ENCODE data around the gene MAP3K8. TPM values are rescaled to one million over a fixed set of nuclear protein-coding genes. Genes with fewer than 3 reads are reported as not detected.

The MAP3K8 gene
- total and polyA plus RNA-seq, 2 of the 8 experiments (the other 6 are each of a cell fraction or from before 2014, with no cell fraction given) = 5.6 to 6.0 TPM

DNA sequence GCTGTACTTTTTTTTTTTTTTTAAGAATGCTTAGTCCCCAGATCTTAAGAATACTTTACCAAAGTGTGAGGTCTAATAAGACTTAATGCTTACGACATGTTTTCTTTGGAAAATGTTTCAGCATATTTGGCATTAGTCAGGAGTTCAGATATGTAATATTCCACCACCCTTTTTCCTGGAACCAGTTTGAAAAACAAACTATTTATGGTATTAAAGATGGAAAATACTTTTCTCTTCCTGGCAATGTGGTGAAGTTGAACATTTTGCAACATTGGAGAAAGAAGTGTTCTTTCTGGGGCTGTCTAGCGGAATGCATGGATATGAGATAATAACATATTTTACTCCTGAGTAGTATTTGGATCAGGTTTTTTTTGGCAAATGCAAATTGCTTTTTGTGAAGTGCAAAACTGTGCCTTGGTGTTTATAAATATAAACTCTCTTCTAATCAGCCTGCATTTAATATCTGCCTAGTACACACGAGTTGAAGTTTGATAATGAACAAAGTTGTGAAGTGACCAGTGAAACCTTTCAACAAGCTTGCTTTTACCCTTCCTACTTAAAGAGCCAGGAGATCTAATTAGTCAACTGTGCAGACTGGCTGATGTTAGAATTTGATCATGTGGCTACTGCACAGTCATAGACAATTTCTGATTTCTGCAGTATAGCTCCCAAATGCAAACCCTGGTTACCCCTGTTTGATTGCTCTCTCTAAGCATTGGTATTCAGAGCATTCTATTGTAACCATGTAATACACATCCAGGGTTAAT lies 20.9 kb downstream of the MAP3K8 start:
- Histone ChIP-seq H3K23me2 (ENCODE audit: low read depth, low read length) (no peaks in the 10 kb centered on the region), H2AFZ (ENCODE audit: low read length) (no peak overlapping the region), H2BK5ac (ENCODE audit: low read depth, low read length) (no peak overlapping the region), H4K8ac (ENCODE audit: extremely low read depth, insufficient read depth, low read length) (no peak overlapping the region), H3K79me2 (ENCODE audit: control insufficient read depth in 1 of 2, insufficient read depth in 2 of 2, low read length in 2 of 2) (no peaks in the 10 kb centered on the region), H3K4me2 (ENCODE audit: insufficient read depth in 1 of 2, low read depth in 2 of 2, low read length in 2 of 2) (no peak overlapping the region), H2BK12ac (ENCODE audit: low read depth, low read length) (no peak overlapping the region), H3K9me3 (ENCODE audit: insufficient read depth in 2 of 2, low read depth in 1 of 2, low read length in 1 of 2) (no peaks in the 10 kb centered on the region), H3K14ac (ENCODE audit: insufficient read length) (no peak overlapping the region), H4K20me1 (replicated peaks in 1 of 2; ENCODE audit: control insufficient read depth in 1 of 2, insufficient read depth in 2 of 2, low read length in 2 of 2) (no peaks in the 10 kb centered on the region), H3K4me1 (replicated peaks in 1 of 4; ENCODE audit: control insufficient read depth in 3 of 4, insufficient read depth in 4 of 4, low read length in 3 of 4) (peaks cover 0 to 11% (median 3%) of the 10 kb centered on the region in 4 experiments; a peak in 3 of 7 replicates), H3K56ac (replicated peaks; ENCODE audit: insufficient read length, low read depth, low read length) (no peak overlapping the region), H3K23ac (ENCODE audit: insufficient read length) (no peak overlapping the region), H4K91ac (replicated peaks; ENCODE audit: insufficient read length, low read length) (no peak overlapping the region), H3K36me3 (ENCODE audit: control insufficient read depth in 2 of 4, insufficient read depth in 4 of 4, low read length in 3 of 4) (peaks cover 7 to 12% (median 9%) of the 10 kb centered on the region in 4 experiments; a peak in 6 of 8 replicates), H3K9ac (replicated peaks in 1 of 4; ENCODE audit: extremely low read depth in 1 of 4, low read depth in 3 of 4, low read length in 3 of 4) (no peak overlapping the region), H4K5ac (ENCODE audit: insufficient read length, low read depth, low read length) (no peak overlapping the region), H3K79me1 (ENCODE audit: low read depth, low read length) (no peaks in the 10 kb centered on the region), H3K27me3 (replicated peaks in 1 of 4; ENCODE audit: control insufficient read depth in 3 of 4, extremely low read depth in 1 of 4, insufficient read depth in 3 of 4, low read length in 3 of 4) (no peaks in the 10 kb centered on the region), H2AK5ac (ENCODE audit: low read depth, low read length) (no peak overlapping the region), H2BK20ac (ENCODE audit: low read length) (no peak overlapping the region), H2BK15ac (ENCODE audit: low read length) (no peak overlapping the region), H3K18ac (ENCODE audit: extremely low read depth, low read length) (no peak overlapping the region), H3K27ac (ENCODE audit: low read depth, low read length) (no peak overlapping the region), H2BK120ac (replicated peaks; ENCODE audit: low read depth, low read length) (no peak overlapping the region), H3K4me3 (ENCODE audit: extremely low read depth in 1 of 4, insufficient read depth in 2 of 4, low read depth in 3 of 4, low read length in 4 of 4) (no peak overlapping the region), H3K4ac (replicated peaks; ENCODE audit: insufficient read length, low read depth, low read length) (no peak overlapping the region)
- 92% methylated on average over 3 of the region's 3 CpGs; no CpG with 5 or more reads in 1 of the 2 experiments for WGBS, 2 experiments (ENCODE audit: extremely low coverage in 1 of 2, insufficient coverage in 1 of 2, insufficient read length in 1 of 2, insufficient replicate concordance in 2 of 2, low coverage in 1 of 2, low lambda C conversion rate in 2 of 2, missing lambda C conversion rate in 1 of 2)
- CTCF ChIA-PET (ENCODE audit: partially characterized antibody) = interaction anchor here (0.5 to 1.9 kb wide), 2 partner anchors 98 to 136 kb away, joined by 3 to 4 read pairs; no protein-coding TSS in a partner anchor
- FAIRE-seq = no peak
- TF ChIP-seq YY1 (IDR thresholded peaks at IDR 0.05; ENCODE audit: low read depth, low read length) = no peak
- no peak for TF ChIP-seq CTBP2 (IDR thresholded peaks at IDR 0.05; ENCODE audit: borderline replicate concordance, insufficient read depth, insufficient read length, low read length)
- no peak for TF ChIP-seq NANOG (IDR thresholded peaks at IDR 0.05; ENCODE audit: insufficient read depth, low read depth, low read length, poor library complexity, severe bottlenecking)
- TF ChIP-seq SP2 (IDR thresholded peaks at IDR 0.05; ENCODE audit: low read length) = no peak
- TF ChIP-seq POLR2AphosphoS5 (IDR thresholded peaks at IDR 0.05; ENCODE audit: low read depth, low read length) = no peak
- TF ChIP-seq SP1 (IDR thresholded peaks at IDR 0.05; ENCODE audit: low read depth, low read length) = no peak
- TF ChIP-seq, protein P1, sequence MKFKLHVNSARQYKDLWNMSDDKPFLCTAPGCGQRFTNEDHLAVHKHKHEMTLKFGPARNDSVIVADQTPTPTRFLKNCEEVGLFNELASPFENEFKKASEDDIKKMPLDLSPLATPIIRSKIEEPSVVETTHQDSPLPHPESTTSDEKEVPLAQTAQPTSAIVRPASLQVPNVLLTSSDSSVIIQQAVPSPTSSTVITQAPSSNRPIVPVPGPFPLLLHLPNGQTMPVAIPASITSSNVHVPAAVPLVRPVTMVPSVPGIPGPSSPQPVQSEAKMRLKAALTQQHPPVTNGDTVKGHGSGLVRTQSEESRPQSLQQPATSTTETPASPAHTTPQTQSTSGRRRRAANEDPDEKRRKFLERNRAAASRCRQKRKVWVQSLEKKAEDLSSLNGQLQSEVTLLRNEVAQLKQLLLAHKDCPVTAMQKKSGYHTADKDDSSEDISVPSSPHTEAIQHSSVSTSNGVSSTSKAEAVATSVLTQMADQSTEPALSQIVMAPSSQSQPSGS (IDR thresholded peaks at IDR 0.05; ENCODE audit: low read length) = no peak
- no peak for TF ChIP-seq RAD21 (IDR thresholded peaks at IDR 0.05 in 1 of 2, conservative IDR thresholded peaks at IDR 0.05 in 1 of 2; ENCODE audit: low read depth in 2 of 2, low read length in 2 of 2)
- TF ChIP-seq PHF8 (conservative IDR thresholded peaks at IDR 0.05; ENCODE audit: low read depth, low read length) = no peak
- no peak for TF ChIP-seq HDAC6 (IDR thresholded peaks at IDR 0.05; ENCODE audit: low read depth, low read length)
- TF ChIP-seq RFX5 (IDR thresholded peaks at IDR 0.05; ENCODE audit: borderline replicate concordance, low read depth, low read length) = no peak
- POLR2A ChIA-PET (ENCODE audit: partially characterized antibody) = no interaction called here
- DNase-seq (ENCODE audit: low read depth in 1 of 2, low spot score in 2 of 2) = no peak

Data from H1 (cell line).